Endothelial cell of umbilical vein (primary cell): ENCODE measurements around the gene DNAH3. TPM values are rescaled to one million over a fixed set of nuclear protein-coding genes. Genes with fewer than 3 reads are reported as not detected.

ENCODE experiments used
- BruUV-seq: library from RNA; stranded (reverse); fragments of 400-500 nt; replicated peaks from 2 replicates; lab custom pipeline; 2021; lab: Mats Ljungman, UMichigan
- CTCF ChIA-PET: fragments of 300-600, 350-600 bp; sonication (Branson Sonifier 250); formaldehyde crosslinking; loops from one replicate; lab custom pipeline; 2021; ENCODE audit warnings: antibody characterized with exemption, inconsistent platforms; lab: Charles Lee
- POLR2A ChIA-PET: fragments of 300-600, 350-600 bp; sonication (Branson Sonifier 250); formaldehyde crosslinking; loops from one replicate; lab custom pipeline; 2021; ENCODE audit warnings: antibody characterized with exemption, inconsistent platforms; lab: Charles Lee
- DNase-seq: peaks from one replicate; pipeline ENCODE4 v3.0.0-alpha.2; 2011; ENCODE audit warnings: low read depth, low spot score
- FAIRE-seq: peaks from 2 replicates; lab custom pipeline; 2011; peaks lifted over from hg19 to GRCh38; lab: Jason Lieb, UNC
- H2AFZ ChIP-seq: 2 replicates; pipeline ENCODE4 v1.6.0; 2012; ENCODE audit warnings: low read depth, low read length, control low read depth, inconsistent platforms
- H3K27ac ChIP-seq: 2 replicates; pipeline ENCODE4 v1.5.1; 2011; ENCODE audit warnings: low read depth, mild to moderate bottlenecking, control low read depth, low read length, moderate library complexity; ENCODE audit not compliant: insufficient read depth
- H3K27me3 ChIP-seq, 2 experiments: 2 replicates each; pipeline versions ENCODE4 v1.6.0 to v1.6.1; 2011; ENCODE audit warnings: low read length in 2 of 2, mixed read lengths in 1 of 2; ENCODE audit not compliant: control insufficient read depth in 2 of 2, insufficient read depth in 2 of 2
- H3K36me3 ChIP-seq, 2 experiments: 2 replicates in 1 of 2; 3 replicates in 1 of 2; pipeline ENCODE4 v1.5.1; 2011; ENCODE audit warnings: low read length in 2 of 2, mild to moderate bottlenecking in 1 of 2, moderate library complexity in 1 of 2; ENCODE audit not compliant: control insufficient read depth in 2 of 2, insufficient read depth in 2 of 2; ENCODE audit errors: extremely low read depth in 1 of 2
- H3K4me1 ChIP-seq: 3 replicates; pipeline ENCODE4 v1.5.1; 2011; ENCODE audit warnings: mild to moderate bottlenecking, low read length; ENCODE audit not compliant: control insufficient read depth, insufficient read depth; ENCODE audit errors: extremely low read depth
- H3K4me2 ChIP-seq: 2 replicates; pipeline ENCODE4 v1.6.1; 2011; ENCODE audit warnings: low read length, control low read depth, mixed read lengths; ENCODE audit not compliant: insufficient read depth
- H3K4me3 ChIP-seq, 3 experiments: fragments of 200-600 bp in 1 of 3; sonication (generic), shearing (Covaris generic) in 1 of 3; replicated peaks in 1 of 3; 2 replicates each; pipeline ENCODE4 v1.5.1; 2011 to 2016; ENCODE audit warnings: control low read depth in 3 of 3, low read length in 3 of 3, mild to moderate bottlenecking in 2 of 3, inconsistent platforms in 1 of 3, low read depth in 1 of 3, moderate library complexity in 1 of 3; ENCODE audit not compliant: insufficient read depth in 1 of 3
- H3K79me2 ChIP-seq: 2 replicates; pipeline ENCODE4 v1.6.0; 2012; ENCODE audit warnings: low read length, inconsistent platforms; ENCODE audit not compliant: control insufficient read depth, insufficient read depth
- H3K9ac ChIP-seq: replicated peaks from 2 replicates; pipeline ENCODE3; 2011; ENCODE audit warnings: low read length, control low read depth; ENCODE audit not compliant: insufficient read depth; ENCODE audit errors: extremely low read depth
- H3K9me1 ChIP-seq: replicated peaks from 3 replicates; pipeline ENCODE4 v1.6.0; 2011; ENCODE audit warnings: mild to moderate bottlenecking, low read length; ENCODE audit not compliant: control insufficient read depth, insufficient read depth; ENCODE audit errors: extremely low read depth
- H3K9me3 ChIP-seq: replicated peaks from 2 replicates; pipeline ENCODE4 v1.5.1; 2012; ENCODE audit warnings: low read length, inconsistent platforms; ENCODE audit not compliant: control insufficient read depth, insufficient read depth
- H4K20me1 ChIP-seq: replicated peaks from 2 replicates; pipeline ENCODE3; 2011; ENCODE audit warnings: mild to moderate bottlenecking, low read length; ENCODE audit not compliant: control insufficient read depth, insufficient read depth; ENCODE audit errors: extremely low read depth
- GATA2 ChIP-seq: IDR thresholded peaks from 2 replicates; pipeline ENCODE4 v1.7.0; 2011; ENCODE audit warnings: low read depth, mild to moderate bottlenecking, moderate library complexity, mixed read lengths, low read length; ENCODE audit not compliant: insufficient read length, insufficient read depth
- JUN ChIP-seq: IDR thresholded peaks from 2 replicates; pipeline ENCODE4 v1.6.1; 2011; ENCODE audit warnings: borderline replicate concordance, low read depth; ENCODE audit not compliant: insufficient read length, insufficient read depth
- MYC ChIP-seq: IDR thresholded peaks from one replicate; pipeline ENCODE4 v1.6.1; 2011; ENCODE audit warnings: mild to moderate bottlenecking, low read depth, low read length
- POLR2A ChIP-seq: IDR thresholded peaks from 2 replicates; pipeline ENCODE4 v1.6.1; 2012; ENCODE audit warnings: low read depth, mild to moderate bottlenecking, control low read depth, low read length
- POLR2AphosphoS5 ChIP-seq: IDR thresholded peaks from 2 replicates; pipeline ENCODE4 v1.6.1; 2012; ENCODE audit warnings: low read depth, mild to moderate bottlenecking, control low read depth, low read length, moderate library complexity; ENCODE audit not compliant: insufficient read depth
- dilution Hi-C: fragments of 300-500 bp; cut with MboI; formaldehyde crosslinking; loops from one replicate; pipeline ENCODE4 v1.15.0; 2019; ENCODE audit warnings: low sequenced_read_pairs; ENCODE audit not compliant: extremely low pct_ligation_motif_present
- intact Hi-C: fragments of 100-400 bp; cut with micrococcal nuclease; formaldehyde crosslinking; loops from one replicate; pipeline ENCODE4 v1.10.0; 2022
- polyA plus RNA-seq, 4 experiments: library from polyadenylated mRNA; depleted of rRNA in 3 of 4; stranded (reverse) in 3 of 4; unstranded in 1 of 4; fragments of >200 nt; gene quantifications; 2 replicates each; pipeline versions ENCODE4 v1.2.1 to v1.2.3, GENCODE V29; 2011 to 2012; ENCODE audit warnings: missing spikeins in 1 of 4
- total RNA-seq: library from RNA; stranded (reverse); gene quantifications from 2 replicates; pipeline ENCODE4 v1.2.3, GENCODE V29; 2021
- TF ChIP-seq, protein P1 (sequence below), 2 donors: IDR thresholded peaks; 1 replicate in 1 of 2; 2 replicates in 1 of 2; pipeline ENCODE4 v1.5.1; 2011; ENCODE audit warnings: low read length in 2 of 2, mild to moderate bottlenecking in 2 of 2, moderate library complexity in 2 of 2, control low read depth in 1 of 2, inconsistent platforms in 1 of 2, low read depth in 1 of 2; ENCODE audit not compliant: insufficient read depth in 1 of 2; ENCODE audit errors: extremely low read depth in 1 of 2

Gene DNAH3
- total and polyA plus RNA-seq, 2 donors (not counting 3 experiments of a cell fraction or from before 2014, with no cell fraction given): not detected

DNA sequence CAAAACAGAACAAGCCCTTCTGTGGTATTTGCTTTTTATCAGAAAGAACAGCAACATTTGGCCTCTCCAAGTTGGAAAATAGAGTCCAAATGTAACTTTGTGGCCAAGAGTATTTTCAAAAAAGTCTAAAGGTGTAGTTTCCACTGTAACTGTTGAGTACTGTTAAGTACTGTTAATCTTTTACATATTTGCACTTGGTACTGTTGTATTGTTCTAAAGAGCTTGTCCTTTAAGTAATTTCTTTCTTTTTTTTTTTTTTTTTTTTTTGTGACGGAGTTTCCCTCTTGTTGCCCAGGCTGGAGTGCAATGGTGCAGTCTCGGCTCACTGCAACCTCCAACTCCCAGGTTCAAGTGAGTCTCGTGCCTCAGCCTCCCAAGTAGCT, 29.3 kb upstream of the DNAH3 start:
- intact Hi-C loops: no loop called here
- Histone ChIP-seq H2AFZ (no peak overlapping the region), H3K4me3 (no peak overlapping the region), H3K79me2 (no peaks in the 10 kb centered on the region), H3K9ac (no peak overlapping the region), H3K9me3 (no peaks in the 10 kb centered on the region), H3K4me2 (no peak overlapping the region), H3K27me3 (no peaks in the 10 kb centered on the region), H4K20me1 (no peaks in the 10 kb centered on the region), H3K4me1 (no peaks in the 10 kb centered on the region), H3K27ac (no peak overlapping the region), H3K9me1 (no peaks in the 10 kb centered on the region), H3K36me3 (peaks cover 0 to 14% of the 10 kb centered on the region in 2 experiments)
- ChIA-PET CTCF (interaction anchor here (1.2 kb wide), 1 partner anchor 330 kb away, joined by 3 read pairs; no protein-coding TSS in a partner anchor), POLR2A (interaction anchor here (0.7 kb wide), 1 partner anchor 1140 kb away, joined by 8 read pairs; no protein-coding TSS in a partner anchor)
- DNase-seq: no peak
- TF ChIP-seq MYC (no peak), GATA2 (no peak), JUN (no peak), POLR2A (no peak), POLR2AphosphoS5 (no peak)
- TF ChIP-seq, protein P1, sequence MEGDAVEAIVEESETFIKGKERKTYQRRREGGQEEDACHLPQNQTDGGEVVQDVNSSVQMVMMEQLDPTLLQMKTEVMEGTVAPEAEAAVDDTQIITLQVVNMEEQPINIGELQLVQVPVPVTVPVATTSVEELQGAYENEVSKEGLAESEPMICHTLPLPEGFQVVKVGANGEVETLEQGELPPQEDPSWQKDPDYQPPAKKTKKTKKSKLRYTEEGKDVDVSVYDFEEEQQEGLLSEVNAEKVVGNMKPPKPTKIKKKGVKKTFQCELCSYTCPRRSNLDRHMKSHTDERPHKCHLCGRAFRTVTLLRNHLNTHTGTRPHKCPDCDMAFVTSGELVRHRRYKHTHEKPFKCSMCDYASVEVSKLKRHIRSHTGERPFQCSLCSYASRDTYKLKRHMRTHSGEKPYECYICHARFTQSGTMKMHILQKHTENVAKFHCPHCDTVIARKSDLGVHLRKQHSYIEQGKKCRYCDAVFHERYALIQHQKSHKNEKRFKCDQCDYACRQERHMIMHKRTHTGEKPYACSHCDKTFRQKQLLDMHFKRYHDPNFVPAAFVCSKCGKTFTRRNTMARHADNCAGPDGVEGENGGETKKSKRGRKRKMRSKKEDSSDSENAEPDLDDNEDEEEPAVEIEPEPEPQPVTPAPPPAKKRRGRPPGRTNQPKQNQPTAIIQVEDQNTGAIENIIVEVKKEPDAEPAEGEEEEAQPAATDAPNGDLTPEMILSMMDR (IDR thresholded peaks at IDR 0.05; ENCODE audit: extremely low read depth in 1 of 2, insufficient read depth in 1 of 2, low read depth in 1 of 2, low read length in 2 of 2): no peak
- dilution Hi-C loops: no loop called here
- BruUV-seq: no TSS peak
- no peak for FAIRE-seq
